HFF-Myc (cell line): ENCODE data around the gene SRGAP1.

Source experiments
- DNase-seq: peaks from one replicate; pipeline ENCODE4 v3.0.0-alpha.2; 2011; ENCODE audit warnings: low read depth; ENCODE audit errors: extremely low read depth
- H3K4me3 ChIP-seq: replicated peaks from 2 replicates; pipeline ENCODE4 v1.5.1; 2011; ENCODE audit warnings: low read depth, mild to moderate bottlenecking, control low read depth, low read length
- TF ChIP-seq, protein P1 (sequence below): IDR thresholded peaks from 2 replicates; pipeline ENCODE4 v1.5.1; 2012; ENCODE audit warnings: mild to moderate bottlenecking, low read depth, low read length, control low read depth; ENCODE audit errors: missing control alignments

The SRGAP1 gene

DNA sequence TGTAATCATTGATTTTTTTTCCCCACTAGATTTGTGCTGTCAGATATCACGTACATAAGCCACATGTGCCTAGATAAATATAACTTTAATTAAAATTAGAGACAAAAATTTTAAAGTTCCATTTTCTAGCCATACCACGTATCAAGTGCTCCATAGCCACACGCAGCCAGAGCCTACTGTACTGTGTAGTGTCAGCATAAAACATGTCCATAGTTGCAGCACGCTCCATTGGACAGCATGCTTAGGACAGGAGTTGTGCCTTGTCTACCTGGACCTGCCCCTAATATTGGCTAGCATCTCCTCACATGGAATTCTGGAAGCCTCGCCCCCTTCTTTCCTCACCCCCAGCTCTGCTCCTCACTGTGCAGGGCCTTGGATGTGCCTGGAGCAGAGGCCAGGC lies 116.5 kb downstream of the SRGAP1 start:
- TF ChIP-seq, protein P1, sequence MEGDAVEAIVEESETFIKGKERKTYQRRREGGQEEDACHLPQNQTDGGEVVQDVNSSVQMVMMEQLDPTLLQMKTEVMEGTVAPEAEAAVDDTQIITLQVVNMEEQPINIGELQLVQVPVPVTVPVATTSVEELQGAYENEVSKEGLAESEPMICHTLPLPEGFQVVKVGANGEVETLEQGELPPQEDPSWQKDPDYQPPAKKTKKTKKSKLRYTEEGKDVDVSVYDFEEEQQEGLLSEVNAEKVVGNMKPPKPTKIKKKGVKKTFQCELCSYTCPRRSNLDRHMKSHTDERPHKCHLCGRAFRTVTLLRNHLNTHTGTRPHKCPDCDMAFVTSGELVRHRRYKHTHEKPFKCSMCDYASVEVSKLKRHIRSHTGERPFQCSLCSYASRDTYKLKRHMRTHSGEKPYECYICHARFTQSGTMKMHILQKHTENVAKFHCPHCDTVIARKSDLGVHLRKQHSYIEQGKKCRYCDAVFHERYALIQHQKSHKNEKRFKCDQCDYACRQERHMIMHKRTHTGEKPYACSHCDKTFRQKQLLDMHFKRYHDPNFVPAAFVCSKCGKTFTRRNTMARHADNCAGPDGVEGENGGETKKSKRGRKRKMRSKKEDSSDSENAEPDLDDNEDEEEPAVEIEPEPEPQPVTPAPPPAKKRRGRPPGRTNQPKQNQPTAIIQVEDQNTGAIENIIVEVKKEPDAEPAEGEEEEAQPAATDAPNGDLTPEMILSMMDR, result no peak
- H3K4me3 ChIP-seq, result no peak overlapping the region
- DNase-seq, result no peak

DNA sequence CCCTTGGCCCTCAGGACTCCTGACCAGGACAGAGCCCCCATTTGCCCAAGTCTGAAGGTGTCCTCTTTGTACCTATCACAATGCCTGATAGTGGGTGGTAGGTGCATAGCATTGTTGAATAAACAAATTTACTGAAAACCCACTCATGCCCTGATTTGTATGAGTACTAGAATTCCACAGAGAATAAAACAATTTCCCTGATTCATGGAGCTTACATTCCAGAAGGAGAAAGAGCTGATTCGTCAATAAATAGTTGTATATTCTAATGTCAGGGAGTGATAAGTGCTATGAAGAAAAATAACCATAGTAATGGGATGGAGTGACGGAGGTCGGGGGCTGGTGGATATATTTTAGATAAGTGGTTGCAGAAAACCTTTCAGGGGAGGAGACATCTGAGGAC lies 117.0 kb downstream of the SRGAP1 start:
- no peak overlapping the region for H3K4me3 ChIP-seq
- DNase-seq, result no peak
- TF ChIP-seq, protein P1, result no peak

DNA sequence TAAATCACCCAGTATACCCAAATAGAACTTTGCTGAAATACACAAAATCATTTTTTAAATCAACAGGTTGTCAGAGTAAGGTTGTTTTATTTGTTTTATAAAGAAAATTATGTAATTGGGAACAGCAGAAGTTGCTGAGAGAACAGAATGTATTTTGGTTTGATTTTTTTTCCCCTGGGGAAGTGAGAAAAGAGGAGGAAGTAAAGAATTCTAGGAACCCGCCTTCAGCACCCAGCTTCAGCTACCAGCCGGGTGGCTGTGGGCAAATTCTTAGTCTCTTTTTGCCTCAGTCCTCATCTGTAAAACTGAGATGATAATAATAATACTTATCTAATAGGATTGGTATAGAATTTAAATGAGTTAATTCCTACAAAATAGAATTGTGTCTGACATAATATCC lies 119.4 kb downstream of the SRGAP1 start:
- TF ChIP-seq, protein P1, result no peak

DNA sequence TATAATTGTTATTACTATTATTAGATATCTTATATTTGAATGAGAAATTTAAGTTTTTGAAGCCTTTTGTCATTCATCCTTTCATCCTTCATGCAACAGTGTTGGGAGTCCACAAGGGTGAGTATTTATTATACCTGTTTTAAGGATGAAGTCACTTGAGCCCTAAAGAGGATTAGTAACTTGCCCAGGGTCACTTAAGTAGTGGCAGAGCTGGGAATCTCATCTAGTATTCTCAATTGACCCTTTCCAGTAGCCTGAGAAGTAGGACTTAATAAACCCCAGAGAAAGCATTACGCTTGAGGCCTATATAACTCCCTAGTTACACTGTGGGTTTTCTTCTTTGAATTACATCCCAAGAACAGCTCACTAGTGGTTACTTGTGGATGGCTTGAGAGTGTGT lies 119.8 kb downstream of the SRGAP1 start:
- H3K4me3 ChIP-seq, result no peak overlapping the region
- TF ChIP-seq, protein P1, result no peak
- DNase-seq, result no peak

More for the DNA sequence above, 119.4 kb downstream of the SRGAP1 start:
- H3K4me3 ChIP-seq, result no peak overlapping the region
- DNase-seq, result no peak

DNA sequence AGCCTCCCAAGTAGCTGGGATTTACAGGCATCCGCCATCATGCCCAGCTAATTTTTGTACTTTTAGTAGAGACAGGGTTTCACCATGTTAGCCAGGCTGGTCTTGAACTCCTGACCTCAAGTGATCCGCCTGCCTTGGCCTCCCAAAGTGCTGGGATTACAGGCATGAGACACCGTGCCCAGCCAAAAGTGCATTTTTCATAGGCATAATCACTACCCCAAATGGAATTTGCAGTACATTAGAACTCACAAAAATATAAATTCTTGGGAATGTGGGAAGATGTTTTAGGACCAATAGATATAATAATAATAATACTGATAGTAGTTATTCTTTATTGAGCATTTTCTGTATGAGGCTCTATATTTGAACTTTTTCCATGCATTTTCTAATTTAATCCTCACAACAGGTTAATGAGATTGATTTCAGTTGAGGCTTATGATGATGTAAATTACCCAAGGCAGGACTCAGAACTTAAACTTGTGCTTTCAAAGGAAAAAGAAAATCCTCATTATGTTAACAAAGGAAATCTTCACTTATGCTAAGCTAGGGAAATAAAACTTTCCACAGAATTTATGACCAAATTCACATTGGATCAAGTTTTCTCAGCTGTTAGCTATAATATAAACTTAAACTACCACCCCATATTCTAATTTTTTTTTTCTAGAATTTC lies 121.6 kb downstream of the SRGAP1 start:
- no peak for DNase-seq

DNA sequence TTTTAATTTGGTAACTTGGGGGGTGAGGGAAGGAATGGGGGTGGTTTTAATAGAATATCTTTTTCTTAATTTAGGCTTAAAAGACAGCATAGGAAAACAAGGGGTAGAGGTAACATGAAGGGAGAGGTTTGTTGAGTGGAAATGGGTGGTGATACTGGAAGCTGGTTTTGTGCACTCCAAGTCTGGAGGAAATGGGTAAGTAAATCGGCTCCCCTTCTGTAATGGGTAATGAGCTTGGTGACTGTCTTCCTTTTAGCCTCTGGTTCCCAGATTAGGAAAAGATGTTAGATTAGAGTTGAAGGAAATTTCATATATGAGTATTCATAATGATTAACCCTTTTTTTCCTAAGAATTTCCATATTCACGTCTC lies 122.1 kb downstream of the SRGAP1 start:
- TF ChIP-seq, protein P1, result no peak
- no peak for DNase-seq
- H3K4me3 ChIP-seq, result no peak overlapping the region

More for the DNA sequence above, 121.6 kb downstream of the SRGAP1 start:
- TF ChIP-seq, protein P1, result no peak
- H3K4me3 ChIP-seq, result no peak overlapping the region
